HCT116 (cell line): Measurements from ENCODE around the gene ABCB1. TPM values are rescaled to one million over a fixed set of nuclear protein-coding genes. Genes with fewer than 3 reads are reported as not detected.

Experiments used
- ATAC-seq: fragments of 200-7000 bp; cut with Tn5 transposase; 2 replicates; pipeline ENCODE4 v1.9.1; 2020; ENCODE audit warnings: mild to moderate bottlenecking, moderate library complexity
- BruUV-seq: library from RNA; stranded (reverse); fragments of 400-500 nt; replicated peaks from 2 replicates; lab custom pipeline; 2021; lab: Mats Ljungman, UMichigan
- CTCF ChIA-PET: fragments of 300-600 bp; sonication (Branson Sonifier 250); formaldehyde crosslinking; loops from one replicate; lab custom pipeline; 2021; ENCODE audit warnings: antibody characterized with exemption; lab: Charles Lee
- POLR2A ChIA-PET: fragments of 300-600, 350-600 bp; sonication (Branson Sonifier 250); formaldehyde crosslinking; loops from one replicate; lab custom pipeline; 2021; ENCODE audit warnings: antibody characterized with exemption; lab: Charles Lee
- RAD21 ChIA-PET, 2 experiments: fragments of 300-600 bp; sonication (Branson Sonifier 250); formaldehyde crosslinking; loops; one replicate each; lab custom pipeline; 2023; ENCODE audit warnings: low total read pairs in 2 of 2; ENCODE audit not compliant: uncharacterized antibody in 2 of 2, unreplicated experiment in 2 of 2, low non-redundant PET in 1 of 2; lab: Charles Lee
- DNase-seq: peaks from one replicate; pipeline ENCODE4 v3.0.0-alpha.2; 2010; ENCODE audit warnings: low read depth, low spot score
- H2AFZ ChIP-seq: fragments of 200-600 bp; shearing (Covaris generic), sonication (generic); 2 replicates; pipeline ENCODE4 v1.6.1; 2017; ENCODE audit warnings: low read depth, mixed run types, mixed read lengths, antibody characterized with exemption, low read length; ENCODE audit not compliant: poor library complexity, severe bottlenecking
- H3K27ac ChIP-seq: 2 replicates; pipeline ENCODE4 v1.5.1; 2012; ENCODE audit warnings: low read depth, low read length
- H3K27me3 ChIP-seq: fragments of 200-600 bp; sonication (generic); 2 replicates; pipeline ENCODE4 v1.6.1; 2016; ENCODE audit warnings: mixed run types, low read length, mixed read lengths; ENCODE audit not compliant: insufficient read depth
- H3K36me3 ChIP-seq, 2 experiments: fragments of 200-500 bp in 1 of 2; fragments of 200-600 bp in 1 of 2; sonication (Bioruptor generic) in 1 of 2; sonication (generic) in 1 of 2; 2 replicates each; pipeline versions ENCODE4 v1.5.1 to v1.6.1; 2014 to 2016; ENCODE audit warnings: low read length in 2 of 2, inconsistent platforms in 1 of 2, mixed read lengths in 1 of 2, mixed run types in 1 of 2; ENCODE audit not compliant: insufficient read depth in 2 of 2, control insufficient read depth in 1 of 2
- H3K4me1 ChIP-seq, 2 experiments: fragments of 200-600 bp in 1 of 2; sonication (generic) in 1 of 2; 2 replicates each; pipeline versions ENCODE4 v1.5.1 to v1.6.1; 2012 to 2017; ENCODE audit warnings: low read length in 2 of 2, inconsistent platforms in 1 of 2, mild to moderate bottlenecking in 1 of 2, mixed read lengths in 1 of 2, mixed run types in 1 of 2, moderate library complexity in 1 of 2; ENCODE audit not compliant: insufficient read depth in 2 of 2, control insufficient read depth in 1 of 2
- H3K4me2 ChIP-seq: fragments of 200-600 bp; sonication (generic); 2 replicates; pipeline ENCODE4 v1.6.1; 2017; ENCODE audit warnings: mixed run types, low read length, mixed read lengths
- H3K4me3 ChIP-seq, 2 experiments: fragments of 200-600 bp in 1 of 2; sonication (generic) in 1 of 2; replicated peaks in 1 of 2; 2 replicates each; pipeline ENCODE4 v1.5.1; 2011 to 2016; ENCODE audit warnings: low read length in 2 of 2, control low read depth in 1 of 2, low read depth in 1 of 2, mild to moderate bottlenecking in 1 of 2, mixed read lengths in 1 of 2, mixed run types in 1 of 2
- H3K79me2 ChIP-seq: fragments of 200-600 bp; sonication (generic); 2 replicates; pipeline ENCODE4 v1.6.1; 2017; ENCODE audit warnings: mild to moderate bottlenecking, mixed run types, low read length, moderate library complexity, mixed read lengths; ENCODE audit not compliant: insufficient read depth
- H3K9ac ChIP-seq: fragments of 200-600 bp; sonication (generic); 2 replicates; pipeline ENCODE4 v1.6.1; 2016; ENCODE audit warnings: low read length, mixed read lengths
- H3K9me2 ChIP-seq: fragments of 200-600 bp; sonication (generic), shearing (Covaris generic); 2 replicates; pipeline ENCODE4 v1.6.1; 2017; ENCODE audit warnings: mixed run types, mild to moderate bottlenecking, moderate library complexity; ENCODE audit not compliant: insufficient read depth
- H3K9me3 ChIP-seq, 2 experiments: fragments of 200-500 bp in 1 of 2; fragments of 200-600 bp in 1 of 2; sonication (Bioruptor generic) in 1 of 2; sonication (generic) in 1 of 2; 2 replicates each; pipeline ENCODE4 v1.6.1; 2014 to 2017; ENCODE audit warnings: low read length in 2 of 2, mixed read lengths in 2 of 2, inconsistent platforms in 1 of 2, low read depth in 1 of 2, mild to moderate bottlenecking in 1 of 2, mixed run types in 1 of 2, moderate library complexity in 1 of 2; ENCODE audit not compliant: control insufficient read depth in 1 of 2, insufficient read depth in 1 of 2
- H4K20me1 ChIP-seq: fragments of 200-600 bp; sonication (generic), shearing (Covaris generic); 2 replicates; pipeline ENCODE4 v1.6.1; 2017; ENCODE audit warnings: mixed run types, mild to moderate bottlenecking, moderate library complexity; ENCODE audit not compliant: insufficient read depth
- CBX3 ChIP-seq: IDR thresholded peaks from 2 replicates; pipeline ENCODE4 v1.6.1; 2012; ENCODE audit warnings: low read depth
- CEBPB ChIP-seq: IDR thresholded peaks from 2 replicates; pipeline ENCODE4 v1.6.1; 2012; ENCODE audit warnings: low read depth
- EGR1 ChIP-seq: IDR thresholded peaks from 2 replicates; pipeline ENCODE4 v1.6.1; 2012; ENCODE audit warnings: low read depth
- EZH2 ChIP-seq: fragments of 200-600 bp; sonication (generic); IDR thresholded peaks from 2 replicates; pipeline ENCODE4 v1.6.1; 2017; ENCODE audit warnings: antibody characterized with exemption, mixed run types
- EZH2phosphoT487 ChIP-seq: fragments of 200-600 bp; IDR thresholded peaks from 2 replicates; pipeline ENCODE4 v1.6.1; 2018; ENCODE audit warnings: antibody characterized with exemption, borderline replicate concordance
- FOSL1 ChIP-seq: IDR thresholded peaks from 2 replicates; pipeline ENCODE4 v1.6.1; 2012; ENCODE audit warnings: low read depth
- JUND ChIP-seq: IDR thresholded peaks from 2 replicates; pipeline ENCODE4 v1.6.1; 2012
- POLR2AphosphoS5 ChIP-seq: IDR thresholded peaks from 2 replicates; pipeline ENCODE4 v1.6.1; 2011; ENCODE audit warnings: mild to moderate bottlenecking, low read depth, low read length, moderate library complexity
- RAD21 ChIP-seq: IDR thresholded peaks from 2 replicates; pipeline ENCODE4 v1.6.1; 2012; ENCODE audit warnings: low read depth, mild to moderate bottlenecking
- SP1 ChIP-seq: IDR thresholded peaks from 2 replicates; pipeline ENCODE4 v1.6.1; 2012; ENCODE audit warnings: low read depth
- SRF ChIP-seq: IDR thresholded peaks from 2 replicates; pipeline ENCODE4 v1.6.1; 2012; ENCODE audit warnings: low read depth
- TCF7L2 ChIP-seq: IDR thresholded peaks from 2 replicates; pipeline ENCODE4 v1.7.0; 2011; ENCODE audit warnings: borderline replicate concordance, inconsistent platforms; ENCODE audit not compliant: insufficient read depth, insufficient read length; ENCODE audit errors: extremely low read depth
- ZFX ChIP-seq: fragments of 450-650 bp; IDR thresholded peaks from 2 replicates; pipeline ENCODE4 v1.6.1; 2017
- ZNF274 ChIP-seq: fragments of 200-500 bp; sonication (Bioruptor generic); IDR thresholded peaks from 2 replicates; pipeline ENCODE4 v1.6.1; 2014; ENCODE audit warnings: mild to moderate bottlenecking, low read depth, low read length, inconsistent platforms
- intact Hi-C: fragments of 100-400 bp; cut with micrococcal nuclease; formaldehyde crosslinking; loops from 2 replicates; pipeline ENCODE4 v1.10.0; 2022
- total RNA-seq: library from RNA; stranded (reverse); gene quantifications from one replicate; pipeline ENCODE4 v1.2.1, GENCODE V29; 2021; ENCODE audit not compliant: unreplicated experiment
- TF ChIP-seq, protein P1 (sequence below), 3 experiments: fragments of 200-600 bp in 1 of 3; sonication (generic) in 1 of 3; IDR thresholded peaks in 2 of 3; conservative IDR thresholded peaks in 1 of 3; 2 replicates each; pipeline ENCODE4 v1.5.1; 2012 to 2017; ENCODE audit warnings: low read depth in 2 of 3, low read length in 2 of 3, antibody characterized with exemption in 1 of 3, borderline replicate concordance in 1 of 3, control low read depth in 1 of 3, mild to moderate bottlenecking in 1 of 3, mixed read lengths in 1 of 3, mixed run types in 1 of 3, moderate library complexity in 1 of 3; ENCODE audit not compliant: insufficient read depth in 1 of 3
- TF ChIP-seq, protein P2 (sequence below): IDR thresholded peaks from 2 replicates; pipeline ENCODE4 v1.6.1; 2012

The ABCB1 gene
- total RNA-seq, 1 experiment from 2014 or later = 1.8 TPM

DNA sequence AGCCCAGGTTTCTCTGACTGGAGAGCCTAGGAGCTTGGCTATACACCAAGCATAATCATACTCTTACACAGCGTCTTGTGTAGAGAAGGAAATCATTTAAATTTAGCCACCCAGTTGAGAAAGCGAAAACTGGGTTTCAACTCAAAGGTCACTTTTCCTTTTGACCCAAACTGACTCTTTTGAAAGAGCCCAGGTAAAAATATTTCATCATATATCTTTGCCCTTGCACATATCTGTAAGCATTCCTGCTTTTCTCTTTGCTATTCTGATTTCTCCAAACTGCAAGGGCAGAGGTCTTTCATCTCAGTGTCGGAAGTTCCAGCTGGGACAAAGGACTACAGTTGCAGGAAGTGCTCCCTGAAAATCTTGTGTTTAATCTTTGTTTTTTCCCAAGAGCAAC is 103.2 kb downstream of the ABCB1 start:
- Histone ChIP-seq H3K4me2 (no peak overlapping the region), H3K4me1 (no peaks in the 10 kb centered on the region), H3K9me2 (no peaks in the 10 kb centered on the region), H3K27me3 (no peaks in the 10 kb centered on the region), H4K20me1 (no peaks in the 10 kb centered on the region), H3K36me3 (no peaks in the 10 kb centered on the region), H3K9me3 (no peaks in the 10 kb centered on the region), H3K9ac (no peak overlapping the region), H2AFZ (no peak overlapping the region), H3K4me3 (no peak overlapping the region), H3K27ac (no peak overlapping the region), H3K79me2 (no peaks in the 10 kb centered on the region)
- no peak for ATAC-seq
- CTCF ChIA-PET = no interaction called here
- intact Hi-C loops = no loop called here
- POLR2A ChIA-PET = no interaction called here
- RAD21 ChIA-PET = no interaction called here
- BruUV-seq = no TSS peak
- TF ChIP-seq SRF (no peak), EZH2phosphoT487 (no peak), SP1 (no peak), ZNF274 (no peak), EZH2 (no peak), CEBPB (no peak), ZFX (no peak), FOSL1 (no peak), RAD21 (no peak), EGR1 (no peak), TCF7L2 (no peak), POLR2AphosphoS5 (no peak), CBX3 (no peak), JUND (no peak)
- TF ChIP-seq, protein P1, sequence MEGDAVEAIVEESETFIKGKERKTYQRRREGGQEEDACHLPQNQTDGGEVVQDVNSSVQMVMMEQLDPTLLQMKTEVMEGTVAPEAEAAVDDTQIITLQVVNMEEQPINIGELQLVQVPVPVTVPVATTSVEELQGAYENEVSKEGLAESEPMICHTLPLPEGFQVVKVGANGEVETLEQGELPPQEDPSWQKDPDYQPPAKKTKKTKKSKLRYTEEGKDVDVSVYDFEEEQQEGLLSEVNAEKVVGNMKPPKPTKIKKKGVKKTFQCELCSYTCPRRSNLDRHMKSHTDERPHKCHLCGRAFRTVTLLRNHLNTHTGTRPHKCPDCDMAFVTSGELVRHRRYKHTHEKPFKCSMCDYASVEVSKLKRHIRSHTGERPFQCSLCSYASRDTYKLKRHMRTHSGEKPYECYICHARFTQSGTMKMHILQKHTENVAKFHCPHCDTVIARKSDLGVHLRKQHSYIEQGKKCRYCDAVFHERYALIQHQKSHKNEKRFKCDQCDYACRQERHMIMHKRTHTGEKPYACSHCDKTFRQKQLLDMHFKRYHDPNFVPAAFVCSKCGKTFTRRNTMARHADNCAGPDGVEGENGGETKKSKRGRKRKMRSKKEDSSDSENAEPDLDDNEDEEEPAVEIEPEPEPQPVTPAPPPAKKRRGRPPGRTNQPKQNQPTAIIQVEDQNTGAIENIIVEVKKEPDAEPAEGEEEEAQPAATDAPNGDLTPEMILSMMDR (IDR thresholded peaks at IDR 0.05 in 2 of 3, conservative IDR thresholded peaks at IDR 0.05 in 1 of 3; ENCODE audit: borderline replicate concordance in 1 of 3, insufficient read depth in 1 of 3, low read depth in 2 of 3, low read length in 2 of 3) = no peak
- TF ChIP-seq, protein P2, sequence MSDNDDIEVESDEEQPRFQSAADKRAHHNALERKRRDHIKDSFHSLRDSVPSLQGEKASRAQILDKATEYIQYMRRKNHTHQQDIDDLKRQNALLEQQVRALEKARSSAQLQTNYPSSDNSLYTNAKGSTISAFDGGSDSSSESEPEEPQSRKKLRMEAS = no peak
- DNase-seq = no peak
